ENCODE results near the gene GLS.

Gene GLS

DNA sequence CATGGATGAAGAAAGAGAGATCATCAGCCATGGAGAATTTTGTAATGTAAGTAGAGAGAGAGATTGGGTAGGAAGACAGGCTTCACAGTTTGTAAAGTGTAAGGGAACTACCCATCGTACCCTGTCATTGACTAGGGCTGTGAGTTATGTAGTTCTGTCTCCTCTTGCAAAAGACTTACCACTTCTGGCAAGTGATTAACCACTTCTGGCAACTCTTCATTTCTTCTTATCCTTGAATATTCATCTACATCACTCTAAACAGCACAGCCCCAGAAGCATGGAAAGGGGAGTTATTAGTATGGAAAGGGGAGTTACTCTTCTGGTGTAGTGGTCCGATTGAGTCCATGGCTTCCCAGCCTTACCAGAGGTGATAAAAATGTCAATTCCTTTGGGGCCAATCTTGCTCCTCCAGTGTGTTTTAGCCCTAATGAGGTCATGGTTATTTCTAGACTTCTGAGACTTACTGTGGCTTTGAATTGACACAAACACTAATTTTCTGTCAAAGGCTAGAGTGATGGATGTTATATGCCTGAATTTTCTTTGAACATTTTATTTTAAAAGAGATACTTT, 81.4 kb downstream of the GLS start:
- no peaks in the 10 kb centered on the region for H3K27me3 ChIP-seq (replicated peaks; ENCODE audit: control insufficient read depth, insufficient read depth, low read length)
- no peak overlapping the region for H3K4me3 ChIP-seq (ENCODE audit: low read length)
- peaks cover 23% of the 10 kb centered on the region for H3K4me1 ChIP-seq (ENCODE audit: control insufficient read depth, insufficient read depth, low read length)
- no peak overlapping the region for H3K9ac ChIP-seq (ENCODE audit: low read length)
- no peak for DNase-seq (ENCODE audit: low read depth)
- no peaks in the 10 kb centered on the region for H3K9me3 ChIP-seq (ENCODE audit: control insufficient read depth, low read length)
- peaks cover 66% of the 10 kb centered on the region for H3K36me3 ChIP-seq (ENCODE audit: control insufficient read depth, insufficient read depth, low read length, severe bottlenecking)

DNA sequence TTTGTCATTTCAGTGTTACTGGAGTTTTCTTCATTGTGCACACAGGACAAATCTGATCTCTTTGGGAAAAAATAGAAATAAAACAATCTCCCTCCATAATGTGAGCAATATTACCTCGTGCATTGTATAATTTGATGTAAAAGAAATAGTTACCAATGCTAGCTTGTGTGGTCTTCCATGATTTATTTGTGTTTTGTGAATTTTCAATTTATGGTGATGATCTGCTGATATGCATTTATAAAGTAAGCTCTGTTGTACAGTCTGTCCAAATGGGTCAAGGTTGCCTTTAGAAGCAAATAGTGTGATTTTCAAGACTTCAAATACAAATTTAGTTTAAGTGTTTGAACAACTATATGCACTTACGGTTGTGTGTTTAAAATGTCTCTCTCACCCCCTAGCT, 82.5 kb downstream of the GLS start:
- Histone ChIP-seq H3K9ac (ENCODE audit: low read length) (no peak overlapping the region), H3K27me3 (replicated peaks; ENCODE audit: control insufficient read depth, insufficient read depth, low read length) (no peaks in the 10 kb centered on the region), H3K4me3 (ENCODE audit: low read length) (no peak overlapping the region), H3K9me3 (ENCODE audit: control insufficient read depth, low read length) (no peaks in the 10 kb centered on the region), H3K36me3 (ENCODE audit: control insufficient read depth, insufficient read depth, low read length, severe bottlenecking) (peaks cover 77% of the 10 kb centered on the region), H3K4me1 (ENCODE audit: control insufficient read depth, insufficient read depth, low read length) (peaks cover 23% of the 10 kb centered on the region)
- DNase-seq (ENCODE audit: low read depth): no peak

DNA sequence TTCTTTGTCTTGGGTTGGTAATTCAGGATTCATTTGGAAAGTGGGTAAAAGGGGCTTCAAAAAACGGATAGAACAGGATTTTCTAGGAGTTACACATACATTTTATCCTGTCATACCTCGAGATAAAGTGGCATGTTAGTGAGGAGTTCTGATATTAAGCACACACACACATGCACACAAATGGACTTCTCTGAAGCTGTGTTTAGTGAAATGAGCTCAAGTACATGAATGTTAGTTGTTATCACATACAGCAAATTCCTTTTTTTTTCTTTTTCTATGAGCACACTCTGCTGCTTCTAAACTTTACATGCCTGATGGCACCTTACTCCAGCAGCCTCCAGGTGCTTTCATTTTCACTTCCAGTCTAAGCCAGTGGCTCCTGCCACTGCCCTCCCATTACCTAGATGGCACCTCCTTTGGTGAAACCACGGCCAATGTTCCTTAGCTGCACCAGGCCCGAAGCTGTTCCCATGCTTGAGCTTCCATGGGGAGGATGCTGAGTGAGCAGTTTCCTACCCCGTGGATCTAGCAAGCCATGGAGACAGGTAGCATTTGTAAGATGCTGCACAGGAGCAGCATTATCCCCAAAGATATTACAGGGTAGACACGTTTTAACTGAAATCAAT, 83.7 kb downstream of the GLS start:
- H3K27me3 ChIP-seq (replicated peaks; ENCODE audit: control insufficient read depth, insufficient read depth, low read length): no peaks in the 10 kb centered on the region
- peaks cover 23% of the 10 kb centered on the region for H3K4me1 ChIP-seq (ENCODE audit: control insufficient read depth, insufficient read depth, low read length)
- no peak overlapping the region for H3K4me3 ChIP-seq (ENCODE audit: low read length)
- DNase-seq (ENCODE audit: low read depth): no peak
- H3K36me3 ChIP-seq (ENCODE audit: control insufficient read depth, insufficient read depth, low read length, severe bottlenecking): peaks cover 89% of the 10 kb centered on the region
- no peaks in the 10 kb centered on the region for H3K9me3 ChIP-seq (ENCODE audit: control insufficient read depth, low read length)
- H3K9ac ChIP-seq (ENCODE audit: low read length): no peak overlapping the region

DNA sequence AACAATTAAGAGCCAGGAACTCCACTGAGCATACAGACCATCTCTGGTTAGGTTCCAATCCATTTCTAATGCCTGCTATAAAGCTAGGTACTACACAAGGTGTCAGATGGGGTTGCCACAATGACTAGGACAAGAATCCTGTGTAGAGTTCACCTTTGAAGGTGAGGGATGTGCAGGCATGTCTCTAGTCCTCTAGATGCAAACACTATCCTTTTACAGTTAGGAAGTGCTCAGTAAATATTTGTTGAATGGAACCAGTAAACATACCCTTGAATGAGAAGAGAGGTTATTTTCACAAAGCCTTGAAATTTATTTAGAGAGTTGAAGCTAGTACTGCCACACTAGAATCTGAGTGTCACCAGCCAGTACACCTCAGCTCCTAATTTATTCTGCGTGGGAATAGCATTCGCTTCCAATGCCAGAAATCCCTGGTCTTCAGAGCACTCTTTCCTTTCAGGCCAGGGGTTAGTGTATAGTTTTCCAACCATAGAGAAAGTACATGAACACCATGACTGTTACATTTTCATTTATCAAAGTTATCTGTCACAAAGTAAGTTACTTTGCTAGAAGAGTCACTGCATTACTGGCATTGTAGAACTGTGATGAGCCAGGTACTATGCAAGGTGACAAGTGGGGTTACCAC, 85.1 kb downstream of the GLS start:
- Histone ChIP-seq H3K9me3 (ENCODE audit: control insufficient read depth, low read length) (no peaks in the 10 kb centered on the region), H3K27me3 (replicated peaks; ENCODE audit: control insufficient read depth, insufficient read depth, low read length) (no peaks in the 10 kb centered on the region), H3K4me3 (ENCODE audit: low read length) (no peak overlapping the region), H3K36me3 (ENCODE audit: control insufficient read depth, insufficient read depth, low read length, severe bottlenecking) (peaks cover 96% of the 10 kb centered on the region), H3K4me1 (ENCODE audit: control insufficient read depth, insufficient read depth, low read length) (peaks cover 23% of the 10 kb centered on the region), H3K9ac (ENCODE audit: low read length) (no peak overlapping the region)
- no peak for DNase-seq (ENCODE audit: low read depth)

DNA sequence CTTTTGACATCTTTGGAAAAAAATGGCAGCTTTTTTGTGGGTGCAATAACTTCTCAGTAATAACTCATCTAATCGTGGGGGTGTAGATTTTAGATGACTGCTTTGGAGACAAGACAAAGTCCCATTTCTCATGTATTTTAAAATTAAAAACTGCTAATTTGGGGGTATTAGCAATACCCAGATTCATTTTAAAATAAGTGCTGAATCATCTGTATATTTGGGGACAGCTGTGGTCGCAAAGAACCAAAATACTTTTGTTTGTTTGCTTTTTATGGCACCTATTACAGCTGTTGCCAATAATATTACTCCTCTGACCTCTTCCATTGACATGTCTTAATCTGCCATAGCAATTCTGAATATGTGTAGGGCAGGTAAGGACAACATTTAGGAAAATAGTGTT, 87.9 kb downstream of the GLS start:
- H3K4me1 ChIP-seq (ENCODE audit: control insufficient read depth, insufficient read depth, low read length): peaks cover 22% of the 10 kb centered on the region
- H3K36me3 ChIP-seq (ENCODE audit: control insufficient read depth, insufficient read depth, low read length, severe bottlenecking): peaks cover 100% of the 10 kb centered on the region
- no peak overlapping the region for H3K9ac ChIP-seq (ENCODE audit: low read length)
- H3K27me3 ChIP-seq (replicated peaks; ENCODE audit: control insufficient read depth, insufficient read depth, low read length): no peaks in the 10 kb centered on the region
- no peak overlapping the region for H3K4me3 ChIP-seq (ENCODE audit: low read length)
- no peaks in the 10 kb centered on the region for H3K9me3 ChIP-seq (ENCODE audit: control insufficient read depth, low read length)
- DNase-seq (ENCODE audit: low read depth): no peak

DNA sequence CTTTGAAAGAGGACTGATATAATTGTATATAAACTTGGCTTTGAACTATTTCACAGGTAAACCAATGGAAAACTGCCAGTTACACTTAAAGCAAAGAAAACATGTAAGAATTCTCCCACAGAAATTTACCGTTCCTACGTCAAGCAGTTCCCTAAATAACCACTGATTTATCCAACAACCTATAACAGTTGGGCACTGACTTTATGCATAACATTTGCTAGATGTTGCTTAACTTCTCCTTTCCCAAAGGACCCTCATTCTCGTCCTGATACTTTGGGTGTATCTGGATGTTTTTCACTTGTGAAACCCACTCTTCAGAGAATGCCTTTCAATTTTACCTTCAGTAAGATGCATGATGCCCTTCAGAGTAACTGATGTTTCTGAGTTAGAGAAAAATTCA, 89.5 kb downstream of the GLS start:
- no peak overlapping the region for H3K9ac ChIP-seq (ENCODE audit: low read length)
- peaks cover 100% of the 10 kb centered on the region for H3K36me3 ChIP-seq (ENCODE audit: control insufficient read depth, insufficient read depth, low read length, severe bottlenecking)
- H3K4me3 ChIP-seq (ENCODE audit: low read length): no peak overlapping the region
- no peaks in the 10 kb centered on the region for H3K27me3 ChIP-seq (replicated peaks; ENCODE audit: control insufficient read depth, insufficient read depth, low read length)
- DNase-seq (ENCODE audit: low read depth): no peak
- H3K4me1 ChIP-seq (ENCODE audit: control insufficient read depth, insufficient read depth, low read length): peaks cover 38% of the 10 kb centered on the region
- no peaks in the 10 kb centered on the region for H3K9me3 ChIP-seq (ENCODE audit: control insufficient read depth, low read length)

DNA sequence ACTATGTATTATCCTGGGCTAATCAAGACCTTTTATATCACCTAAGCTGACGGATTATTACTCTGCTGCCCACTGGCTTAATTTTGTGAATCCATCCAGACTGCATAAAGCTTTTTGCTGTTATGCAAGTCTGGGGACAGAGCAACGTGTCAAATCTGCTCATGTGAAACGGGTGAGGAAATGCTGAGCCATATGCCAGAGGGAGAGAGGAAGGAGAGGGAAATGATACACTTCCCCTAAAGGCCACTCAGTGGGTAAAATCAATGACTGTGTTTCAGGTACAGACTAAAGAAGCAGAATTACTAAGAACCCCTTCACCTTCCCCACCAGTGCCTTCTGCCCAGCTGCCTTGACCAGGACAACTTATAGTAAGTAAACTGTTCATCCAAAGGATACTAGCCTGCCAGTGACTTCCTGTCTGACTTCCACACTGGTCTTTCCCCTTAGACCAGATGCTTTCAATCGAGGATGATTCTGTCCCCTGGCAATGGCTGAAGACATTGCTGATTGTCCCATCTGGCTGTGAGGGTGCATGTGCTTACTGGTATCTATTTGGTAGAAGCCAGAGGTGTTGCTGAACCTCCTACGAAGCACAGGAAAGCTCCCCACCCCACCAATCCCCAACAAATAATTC, 90.4 kb downstream of the GLS start:
- no peak for DNase-seq (ENCODE audit: low read depth)
- H3K9me3 ChIP-seq (ENCODE audit: control insufficient read depth, low read length): no peaks in the 10 kb centered on the region
- no peak overlapping the region for H3K4me3 ChIP-seq (ENCODE audit: low read length)
- H3K4me1 ChIP-seq (ENCODE audit: control insufficient read depth, insufficient read depth, low read length): peaks cover 43% of the 10 kb centered on the region
- H3K36me3 ChIP-seq (ENCODE audit: control insufficient read depth, insufficient read depth, low read length, severe bottlenecking): peaks cover 100% of the 10 kb centered on the region
- H3K9ac ChIP-seq (ENCODE audit: low read length): no peak overlapping the region
- H3K27me3 ChIP-seq (replicated peaks; ENCODE audit: control insufficient read depth, insufficient read depth, low read length): no peaks in the 10 kb centered on the region

DNA sequence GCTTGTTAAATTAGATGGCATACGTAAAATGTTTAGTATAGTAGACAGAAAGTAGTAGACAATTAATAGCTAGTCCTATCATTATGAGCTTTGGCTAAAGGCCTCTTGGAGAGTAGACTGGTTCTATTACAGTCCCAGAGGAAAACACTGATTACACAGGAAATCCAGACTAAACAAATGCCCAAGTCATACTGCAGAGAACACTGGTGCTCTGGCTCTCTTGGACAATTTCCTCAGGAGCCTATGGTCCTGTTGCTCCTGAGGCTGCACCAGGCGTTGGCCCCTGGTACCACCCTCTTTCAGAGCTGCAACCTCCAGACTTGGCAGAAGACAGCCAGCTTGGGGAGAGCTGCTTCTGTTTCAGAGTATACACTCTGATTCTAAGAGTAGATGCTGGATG, 91.6 kb downstream of the GLS start:
- no peak for DNase-seq (ENCODE audit: low read depth)
- Histone ChIP-seq H3K36me3 (ENCODE audit: control insufficient read depth, insufficient read depth, low read length, severe bottlenecking) (peaks cover 100% of the 10 kb centered on the region), H3K27me3 (replicated peaks; ENCODE audit: control insufficient read depth, insufficient read depth, low read length) (no peaks in the 10 kb centered on the region), H3K4me3 (ENCODE audit: low read length) (no peak overlapping the region), H3K9ac (ENCODE audit: low read length) (no peak overlapping the region), H3K9me3 (ENCODE audit: control insufficient read depth, low read length) (no peaks in the 10 kb centered on the region), H3K4me1 (ENCODE audit: control insufficient read depth, insufficient read depth, low read length) (peaks cover 43% of the 10 kb centered on the region)

DNA sequence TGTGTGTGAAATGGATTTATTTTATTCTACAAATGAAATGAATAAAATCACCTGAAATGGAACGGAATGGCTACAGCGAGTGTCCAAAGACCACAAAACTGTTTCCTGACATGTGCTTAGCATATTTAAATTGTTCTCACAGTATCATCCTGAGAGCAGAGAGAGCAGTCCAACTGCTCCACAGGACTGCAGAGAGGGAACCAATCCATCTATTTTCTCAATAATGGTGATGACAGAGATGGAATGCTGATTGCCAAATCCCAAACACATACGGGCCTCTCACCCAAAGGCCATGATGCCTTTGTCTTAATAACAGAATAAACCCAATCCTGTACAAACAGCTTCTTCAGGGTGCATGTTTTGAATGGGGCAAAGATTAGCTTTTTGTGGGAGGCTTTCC, 92.2 kb downstream of the GLS start:
- Histone ChIP-seq H3K4me3 (ENCODE audit: low read length) (peak overlapping the region; percentile 43), H3K9me3 (ENCODE audit: control insufficient read depth, low read length) (no peaks in the 10 kb centered on the region), H3K9ac (ENCODE audit: low read length) (peak overlapping the region; percentile 57), H3K27me3 (replicated peaks; ENCODE audit: control insufficient read depth, insufficient read depth, low read length) (no peaks in the 10 kb centered on the region), H3K36me3 (ENCODE audit: control insufficient read depth, insufficient read depth, low read length, severe bottlenecking) (peaks cover 100% of the 10 kb centered on the region), H3K4me1 (ENCODE audit: control insufficient read depth, insufficient read depth, low read length) (peaks cover 43% of the 10 kb centered on the region)
- DNase-seq (ENCODE audit: low read depth): no peak

DNA sequence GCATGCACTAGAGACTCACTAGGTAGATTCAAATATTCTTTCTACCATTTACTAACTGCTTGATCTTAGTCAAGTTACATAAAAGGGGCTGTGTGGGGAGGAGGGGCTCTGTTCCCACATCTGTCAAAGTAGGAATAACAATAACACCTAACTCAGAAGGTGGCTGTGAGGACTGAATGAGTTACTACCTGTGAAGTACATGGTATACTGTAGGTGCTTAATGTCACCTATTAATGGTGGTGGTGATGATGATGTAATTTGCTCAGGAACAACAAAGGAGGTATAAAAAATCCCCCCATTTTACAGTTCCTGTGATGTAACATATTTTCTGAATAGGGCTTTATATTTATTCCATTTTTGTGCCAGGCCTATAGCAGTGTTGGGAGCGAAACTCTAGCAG, 92.6 kb downstream of the GLS start:
- Histone ChIP-seq H3K27me3 (replicated peaks; ENCODE audit: control insufficient read depth, insufficient read depth, low read length) (no peaks in the 10 kb centered on the region), H3K9ac (ENCODE audit: low read length) (peak overlapping the region; percentile 57), H3K4me3 (ENCODE audit: low read length) (peak overlapping the region; percentile 43), H3K36me3 (ENCODE audit: control insufficient read depth, insufficient read depth, low read length, severe bottlenecking) (peaks cover 100% of the 10 kb centered on the region), H3K4me1 (ENCODE audit: control insufficient read depth, insufficient read depth, low read length) (peaks cover 43% of the 10 kb centered on the region), H3K9me3 (ENCODE audit: control insufficient read depth, low read length) (no peaks in the 10 kb centered on the region)
- DNase-seq (ENCODE audit: low read depth): no peak

DNA sequence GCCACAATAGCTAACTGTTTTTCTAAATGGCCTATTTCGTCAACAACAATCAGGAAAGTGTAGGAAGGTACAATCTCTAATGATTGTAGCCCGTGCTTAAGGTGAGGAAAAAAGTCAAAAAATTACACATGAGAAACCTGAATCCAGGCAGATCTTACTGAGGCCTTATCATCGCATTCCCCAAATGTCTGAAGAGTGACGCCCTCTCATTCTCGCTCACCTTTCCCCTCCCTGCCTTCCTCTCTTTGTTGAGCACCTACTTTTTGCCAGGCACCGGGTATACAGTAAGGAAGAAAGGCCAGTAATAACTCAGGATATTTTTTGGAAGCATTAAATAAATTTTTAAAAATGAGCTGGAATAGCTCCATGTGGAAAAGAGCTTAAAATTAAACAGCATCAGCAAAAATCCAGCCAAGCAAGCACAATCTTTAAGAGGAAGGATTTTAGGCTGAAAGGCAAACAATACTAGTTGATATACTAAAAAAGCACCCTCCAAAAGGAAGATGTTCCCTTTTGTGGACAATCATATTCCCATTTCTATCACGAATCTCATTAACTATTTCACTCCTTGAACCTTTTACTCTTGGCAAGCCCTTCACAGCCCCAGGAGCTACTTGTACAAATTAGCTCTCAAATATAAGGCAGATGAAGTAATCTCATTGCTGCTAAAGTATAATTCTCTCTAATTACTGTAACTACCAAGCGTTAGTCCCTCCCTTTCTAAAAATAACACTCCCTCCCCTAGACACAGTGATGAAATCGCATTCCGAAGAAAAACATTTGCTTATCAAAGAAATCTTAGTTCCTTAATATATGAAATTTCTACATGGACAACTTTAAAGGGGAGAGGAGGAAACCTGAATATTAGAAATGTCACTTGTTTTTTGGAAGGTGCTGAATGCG, 93.4 kb downstream of the GLS start:
- DNase-seq (ENCODE audit: low read depth): peak; percentile 23
- H3K36me3 ChIP-seq (ENCODE audit: control insufficient read depth, insufficient read depth, low read length, severe bottlenecking): peaks cover 100% of the 10 kb centered on the region
- H3K9me3 ChIP-seq (ENCODE audit: control insufficient read depth, low read length): no peaks in the 10 kb centered on the region
- peak overlapping the region; percentile 43 for H3K4me3 ChIP-seq (ENCODE audit: low read length)
- peak overlapping the region; percentile 57 for H3K9ac ChIP-seq (ENCODE audit: low read length)
- H3K4me1 ChIP-seq (ENCODE audit: control insufficient read depth, insufficient read depth, low read length): peaks cover 43% of the 10 kb centered on the region
- no peaks in the 10 kb centered on the region for H3K27me3 ChIP-seq (replicated peaks; ENCODE audit: control insufficient read depth, insufficient read depth, low read length)

All from adipocyte (in vitro differentiated cells).